GM10847 (cell line): ENCODE results near the gene UBALD1.
A peak's percentile ranks its signal among the peaks of the same experiment; 100 is the strongest.

Source experiments
- POLR2A ChIP-seq: IDR thresholded peaks from 2 replicates; pipeline ENCODE4 v1.6.1; 2011; ENCODE audit not compliant: insufficient read length; ENCODE audit errors: extremely low read depth

UBALD1 gene

GRCh38 chr16:4628283-4628682 is 13.6 kb upstream of the UBALD1 start:
- no peak for TF ChIP-seq POLR2A

GRCh38 chr16:4626396-4626795 is 11.7 kb upstream of the UBALD1 start:
- no peak for TF ChIP-seq POLR2A

GRCh38 chr16:4625560-4626159 is 11.0 kb upstream of the UBALD1 start:
- no peak for TF ChIP-seq POLR2A

- peak; percentile 83 for TF ChIP-seq POLR2A
Measured at GRCh38 chr16:4624827-4625559, 10.3 kb upstream of the UBALD1 start.

- no peak for TF ChIP-seq POLR2A
Measured at GRCh38 chr16:4624015-4624826, 9.5 kb upstream of the UBALD1 start, which contains the start of gene MGRN1. Gene MGRN1, plus strand, starts transcription at chr16:4624826. Its CDS starts 135 bp downstream, at chr16:4624961.

GRCh38 chr16:4623593-4623992 is 8.9 kb upstream of the UBALD1 start:
- TF ChIP-seq POLR2A = no peak

- TF ChIP-seq POLR2A = no peak
Measured at GRCh38 chr16:4618645-4619418, 4.1 kb upstream of the UBALD1 start.

- no peak for TF ChIP-seq POLR2A
Measured at GRCh38 chr16:4617880-4618279, 3.2 kb upstream of the UBALD1 start.

- peak; percentile 58 for TF ChIP-seq POLR2A
Measured at GRCh38 chr16:4616047-4616811, 1.5 kb upstream of the UBALD1 start.

GRCh38 chr16:4615384-4616046 is 827 bp upstream of the UBALD1 start:
- TF ChIP-seq POLR2A = no peak

- no peak for TF ChIP-seq POLR2A
Measured at GRCh38 chr16:4613636-4614570, 785 bp downstream of the UBALD1 start.

GRCh38 chr16:4612977-4613635 is 1.6 kb downstream of the UBALD1 start:
- no peak for TF ChIP-seq POLR2A
